ENCODE results near the gene FRG2. TPM values are rescaled to one million over a fixed set of nuclear protein-coding genes. Genes with fewer than 3 reads are reported as not detected.

FRG2 gene
- polyA plus RNA-seq, 1 donor: not detected

- Histone ChIP-seq H3K36me3 (ENCODE audit: control insufficient read depth, insufficient read depth, low read length) (no peaks in the 10 kb centered on the region), H3K4me1 (ENCODE audit: control insufficient read depth, insufficient read depth, low read length) (no peaks in the 10 kb centered on the region), H3K27ac (ENCODE audit: low read length) (no peak overlapping the region), H3K9me3 (ENCODE audit: control insufficient read depth, low read depth, low read length) (no peaks in the 10 kb centered on the region), H3K4me3 (ENCODE audit: low read length) (no peak overlapping the region), H3K27me3 (ENCODE audit: control insufficient read depth, insufficient read depth, low read length) (no peaks in the 10 kb centered on the region)
- DNase-seq: no peak
- no CpG with 5 or more reads among the region's 10 CpGs for WGBS (ENCODE audit: insufficient coverage, low lambda C conversion rate)
Measured at GRCh38 chr4:189979196-189980047, 47.6 kb downstream of the FRG2 start.

Other genes starting within 250 kb of the FRG2 start
- gene FRG1, start 86.4 kb downstream of the FRG2 start, polyA plus RNA-seq: 41.3 TPM
- gene DBET, start 37.2 kb upstream of the FRG2 start, polyA plus RNA-seq: not detected
- 0.06 TPM for gene DUX4, start 146.5 kb upstream of the FRG2 start, polyA plus RNA-seq